ENCODE measurements around the gene TFPI2. TPM values are rescaled to one million over a fixed set of nuclear protein-coding genes. Genes with fewer than 3 reads are reported as not detected.
A peak's percentile ranks its signal among the peaks of the same experiment; 100 is the strongest.
"Not testable (repeated sequence)": the region's sequence is repeated elsewhere in the genome, so short reads cannot be mapped to it uniquely, and the experiment has no call there.

TFPI2 gene, protein sequence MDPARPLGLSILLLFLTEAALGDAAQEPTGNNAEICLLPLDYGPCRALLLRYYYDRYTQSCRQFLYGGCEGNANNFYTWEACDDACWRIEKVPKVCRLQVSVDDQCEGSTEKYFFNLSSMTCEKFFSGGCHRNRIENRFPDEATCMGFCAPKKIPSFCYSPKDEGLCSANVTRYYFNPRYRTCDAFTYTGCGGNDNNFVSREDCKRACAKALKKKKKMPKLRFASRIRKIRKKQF
- total RNA-seq, result 0.41 TPM

GRCh38 chr7:93890464-93891068, at the start of gene TFPI2:
TFPI2 (minus strand) TSS chr7:93890753; CDS start chr7:93890678, 75 bp downstream.
- FAIRE-seq, result no peak
- DNase-seq (ENCODE audit: low spot score in 2 of 2), result peak in 1 of 2 donors; percentile 13

GRCh38 chr7:93938293-93938692, 47.7 kb upstream of the TFPI2 start:
- DNase-seq (ENCODE audit: low spot score in 2 of 2) (no peak), FAIRE-seq (no peak)

- FAIRE-seq, result no peak
- no peak for DNase-seq (ENCODE audit: low spot score in 2 of 2)
These were observed 47.3 kb upstream of the TFPI2 start for GRCh38 chr7:93937818-93938217.

- FAIRE-seq, result no peak
- no peak for DNase-seq (ENCODE audit: low spot score in 2 of 2)
These were observed 44.5 kb upstream of the TFPI2 start for GRCh38 chr7:93935102-93935501.

GRCh38 chr7:93933156-93933555, 42.6 kb upstream of the TFPI2 start:
- DNase-seq (ENCODE audit: low spot score in 2 of 2) (no peak), FAIRE-seq (no peak)

- DNase-seq (ENCODE audit: low spot score in 2 of 2) (no peak), FAIRE-seq (no peak)
These were observed 41.1 kb upstream of the TFPI2 start for GRCh38 chr7:93931655-93932054.

DNA sequence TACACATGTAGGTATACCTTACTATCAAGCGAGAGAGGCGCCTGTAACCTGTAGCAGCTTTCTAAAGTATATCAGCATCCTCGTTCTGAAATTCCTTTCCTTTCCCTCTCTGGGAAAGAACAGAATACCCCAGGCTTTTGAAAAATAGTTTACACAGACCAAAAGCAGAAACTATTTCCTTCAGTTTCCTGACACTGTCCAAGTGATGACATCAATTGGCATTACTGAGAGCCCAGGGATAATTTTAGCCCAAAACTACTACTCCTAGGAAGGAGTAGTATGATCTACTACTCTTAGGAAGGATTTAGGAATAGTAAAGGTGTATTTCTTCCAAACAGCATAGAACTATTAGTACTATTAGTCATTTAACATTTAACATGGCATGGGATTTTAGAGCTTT, 37.0 kb upstream of the TFPI2 start:
- no peak for FAIRE-seq
- DNase-seq (ENCODE audit: low spot score in 2 of 2), result no peak

DNA sequence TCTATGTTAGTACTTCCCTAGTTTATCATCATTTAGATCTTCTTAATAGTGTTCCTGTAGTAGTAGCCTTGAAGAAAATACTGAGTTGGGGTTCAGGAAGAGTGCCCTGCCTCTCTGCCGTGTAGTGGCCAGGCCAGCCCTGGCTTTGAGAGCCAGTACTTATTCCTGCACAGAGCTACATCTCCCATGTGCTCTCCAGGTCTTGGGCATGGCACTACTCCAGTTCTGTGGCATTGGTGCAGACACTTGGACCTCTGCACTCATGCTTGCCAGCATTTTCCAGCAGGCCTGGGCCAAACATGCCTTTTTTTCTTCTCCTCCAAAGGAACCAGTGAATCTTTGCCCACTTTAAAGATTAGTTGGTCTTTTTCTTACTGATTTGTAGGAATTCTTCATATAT, 36.2 kb upstream of the TFPI2 start:
- DNase-seq (ENCODE audit: low spot score in 2 of 2), result no peak
- no peak for FAIRE-seq

DNA sequence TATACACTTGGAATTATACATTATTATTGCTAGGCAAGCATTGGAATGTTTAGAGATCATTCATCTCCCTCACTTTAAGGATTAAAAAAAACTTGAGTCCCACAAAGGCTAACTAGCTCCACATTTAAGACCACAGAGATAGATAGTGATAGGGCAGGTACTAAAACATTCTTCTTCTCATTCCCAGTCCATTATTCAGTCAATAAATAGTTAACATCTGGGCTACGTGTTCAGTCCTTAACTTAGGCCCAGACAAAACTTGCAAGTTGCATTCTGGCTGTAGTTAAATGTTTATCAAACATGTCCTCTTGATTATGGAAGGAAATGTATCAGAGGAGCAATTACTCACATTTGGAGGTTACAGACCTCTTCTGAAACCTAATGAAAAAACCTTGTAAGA, 33.4 kb upstream of the TFPI2 start:
- FAIRE-seq, result no peak
- no peak for DNase-seq (ENCODE audit: low spot score in 2 of 2)

DNA sequence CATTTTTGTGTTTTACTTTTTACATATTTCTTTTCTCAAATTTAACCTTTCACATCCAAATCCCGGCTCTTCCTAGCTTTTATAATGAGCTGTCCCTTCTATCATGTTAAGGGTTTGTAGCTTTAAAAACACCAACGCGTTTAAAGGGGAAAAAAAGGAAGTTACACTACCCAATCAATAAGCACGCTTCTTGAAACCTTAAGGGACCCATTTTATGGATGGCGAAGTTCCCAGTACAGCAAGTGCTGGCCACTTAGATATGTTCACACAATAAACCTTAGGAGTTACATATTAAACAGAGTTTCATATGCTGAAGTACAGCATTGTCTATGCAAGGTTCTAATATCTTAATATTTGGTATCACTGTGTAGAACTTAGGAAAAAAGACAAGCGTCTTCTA, 32.7 kb upstream of the TFPI2 start:
- no peak for DNase-seq (ENCODE audit: low spot score in 2 of 2)

GRCh38 chr7:93921607-93922566, 31.3 kb upstream of the TFPI2 start, which contains the start of gene GNG11:
GNG11 (plus strand) TSS chr7:93921735; CDS start chr7:93922138, 403 bp downstream.
- DNase-seq (ENCODE audit: low spot score in 2 of 2) (peak in 1 of 2 donors; percentile 33), FAIRE-seq (no peak)

More for the DNA sequence above, 32.7 kb upstream of the TFPI2 start:
- FAIRE-seq, result no peak

DNA sequence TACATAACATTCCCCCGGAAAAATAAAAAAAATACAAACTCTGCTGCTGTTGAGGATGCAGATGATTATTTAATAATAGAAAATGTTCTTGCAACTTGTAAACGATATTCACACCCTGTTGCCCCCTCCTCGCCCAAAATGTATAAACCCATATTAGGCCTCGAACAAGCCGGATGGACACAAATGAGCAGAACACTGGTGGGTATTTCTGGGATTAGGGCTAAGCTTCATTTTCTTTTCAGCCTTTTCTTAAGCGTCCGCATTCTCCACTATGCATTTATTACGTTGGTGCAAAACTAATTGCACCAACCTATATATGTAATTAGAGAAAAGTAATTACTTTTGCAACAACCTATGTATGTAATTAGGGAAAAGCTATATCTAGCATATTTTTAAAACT, 30.6 kb upstream of the TFPI2 start:
- FAIRE-seq (no peak), DNase-seq (ENCODE audit: low spot score in 2 of 2) (no peak)

DNA sequence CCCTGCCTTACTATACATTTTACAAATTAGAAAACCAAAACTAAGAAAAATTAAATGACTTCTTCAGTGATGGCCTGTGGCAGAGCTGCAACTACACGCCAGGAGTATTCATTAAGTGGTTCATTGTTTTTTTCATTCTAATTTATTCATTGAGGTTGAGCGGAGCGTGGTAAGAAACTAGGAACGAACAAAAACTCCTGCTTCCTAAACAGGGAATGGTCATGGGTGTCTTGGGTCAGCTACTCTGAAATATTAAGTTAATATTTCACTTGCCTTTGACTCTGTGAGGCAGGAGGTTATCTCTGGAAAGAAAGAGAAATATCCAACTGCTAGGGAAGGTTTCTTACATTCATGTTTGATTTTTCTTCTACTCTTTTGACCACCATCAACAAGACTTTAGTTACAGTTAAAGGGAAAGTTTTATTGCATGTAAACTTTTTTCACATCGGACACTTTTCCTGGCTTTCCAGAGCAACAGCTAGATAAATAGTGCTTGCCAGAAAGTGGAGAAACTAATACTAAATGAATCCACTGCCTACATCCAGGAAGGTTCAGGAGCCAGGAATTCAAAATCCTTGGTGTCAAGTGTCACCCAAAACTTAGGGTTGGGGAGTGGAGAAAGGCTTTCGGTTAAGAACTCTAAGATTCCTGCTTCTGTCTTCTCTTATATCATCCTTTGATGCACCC, 30.1 kb upstream of the TFPI2 start:
- DNase-seq (ENCODE audit: low spot score in 2 of 2) (no peak), FAIRE-seq (no peak)

DNA sequence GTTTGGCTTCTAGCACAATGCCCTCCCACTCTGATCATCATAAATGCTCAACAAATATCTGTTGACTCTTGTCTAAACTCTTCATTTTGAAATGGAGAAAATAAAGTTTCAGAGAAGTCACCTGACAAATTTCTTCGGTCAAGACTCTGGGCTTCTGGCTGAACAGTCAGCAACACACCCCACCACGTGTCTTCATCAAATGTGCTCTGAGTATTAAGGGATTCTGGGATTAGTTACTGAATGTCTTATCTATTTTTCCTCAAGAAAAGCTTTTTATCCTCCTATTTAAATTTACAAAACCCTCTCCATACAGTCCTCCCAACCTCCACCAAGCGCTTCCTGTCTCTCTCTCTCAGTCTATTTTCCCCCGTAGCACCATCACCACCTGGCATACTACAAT, 25.8 kb upstream of the TFPI2 start:
- FAIRE-seq; DNase-seq (ENCODE audit: low spot score in 2 of 2): not testable (repeated sequence)

DNA sequence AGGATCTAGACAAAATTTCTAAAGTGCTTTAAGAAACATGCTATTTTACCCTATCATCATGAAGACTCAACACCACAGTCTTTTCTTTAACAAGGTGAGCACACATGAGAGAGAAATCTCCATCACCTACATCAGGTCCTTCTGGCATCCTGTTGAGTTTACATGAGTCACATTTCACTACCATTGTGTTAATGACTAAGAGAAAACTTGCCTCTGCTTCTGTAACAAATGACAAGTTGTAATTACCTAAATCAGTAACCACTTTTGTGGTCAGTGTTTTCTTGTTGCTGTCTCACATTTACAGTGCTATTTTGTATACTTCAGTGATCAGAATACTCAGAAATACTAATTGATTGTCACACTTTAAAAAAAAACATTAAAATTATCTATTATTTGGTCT, 25.3 kb upstream of the TFPI2 start:
- DNase-seq (ENCODE audit: low spot score in 2 of 2); FAIRE-seq: not testable (repeated sequence)

DNA sequence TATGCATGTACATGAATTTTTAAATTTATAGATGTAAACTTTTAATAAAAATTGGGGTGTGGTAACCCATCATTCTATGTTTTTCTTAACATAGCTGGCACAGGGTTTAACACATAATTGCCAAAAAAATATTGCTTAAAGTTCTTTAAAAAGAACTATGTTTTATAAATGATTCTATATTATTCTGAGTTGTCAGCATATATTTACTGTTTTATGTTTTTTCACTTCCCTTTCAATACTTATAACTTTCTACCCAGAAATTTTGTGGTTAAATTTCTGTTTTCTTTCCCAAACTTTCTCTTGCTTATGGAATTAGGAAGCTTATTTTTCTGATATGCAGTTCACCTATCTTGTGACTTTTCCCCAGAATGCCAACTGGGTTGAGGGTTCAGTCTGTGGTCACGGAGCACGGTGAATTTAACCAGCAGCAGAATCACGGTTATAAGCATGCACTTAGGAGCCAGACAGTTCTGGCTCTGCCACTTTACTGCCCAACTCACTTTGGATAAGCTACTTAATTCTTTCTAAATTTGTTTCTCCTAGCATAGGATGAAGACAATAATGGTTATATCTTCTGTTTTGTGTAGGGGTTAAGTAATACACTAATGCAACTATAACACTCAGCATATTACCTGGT, 24.8 kb upstream of the TFPI2 start:
- FAIRE-seq; DNase-seq (ENCODE audit: low spot score in 2 of 2): not testable (repeated sequence)

- DNase-seq (ENCODE audit: low spot score in 2 of 2), result no peak
- no peak for FAIRE-seq
These were observed 24.1 kb upstream of the TFPI2 start for GRCh38 chr7:93914581-93915066.

GRCh38 chr7:93913197-93913596, 22.6 kb upstream of the TFPI2 start:
- no peak for FAIRE-seq
- no peak for DNase-seq (ENCODE audit: low spot score in 2 of 2)

DNA sequence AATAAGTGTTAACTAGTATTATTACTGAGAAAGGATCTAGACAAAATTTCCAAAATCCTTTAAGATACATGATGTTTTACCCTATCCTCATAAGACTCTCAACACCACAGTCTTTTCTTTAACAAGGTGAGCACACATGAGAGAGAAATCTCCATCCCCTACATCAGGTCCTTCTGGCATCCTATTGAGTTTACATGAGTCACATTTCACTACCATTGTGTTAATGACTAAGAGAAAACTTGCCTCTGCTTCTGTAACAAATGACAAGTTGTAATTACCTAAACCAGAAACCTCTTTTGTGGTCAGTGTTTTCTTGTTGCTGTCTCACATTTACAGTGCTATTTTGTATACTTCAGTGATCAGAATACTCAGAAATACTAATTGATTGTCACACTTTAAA, 21.1 kb upstream of the TFPI2 start:
- not testable (repeated sequence) for DNase-seq (ENCODE audit: low spot score in 2 of 2); FAIRE-seq

DNA sequence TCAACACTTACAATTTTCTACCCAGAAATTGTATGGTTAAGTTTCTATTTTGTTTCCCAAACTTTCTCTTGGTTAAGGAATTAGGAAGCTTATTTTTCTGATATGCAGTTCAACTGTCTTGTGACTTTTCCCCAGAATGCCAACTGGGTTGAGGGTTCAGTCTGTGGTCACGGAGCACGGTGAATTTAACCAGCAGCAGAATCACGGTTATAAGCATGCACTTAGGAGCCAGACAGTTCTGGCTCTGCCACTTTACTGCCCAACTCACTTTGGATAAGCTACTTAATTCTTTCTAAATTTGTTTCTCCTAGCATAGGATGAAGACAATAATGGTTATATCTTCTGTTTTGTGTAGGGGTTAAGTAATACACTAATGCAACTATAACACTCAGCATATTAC, 20.7 kb upstream of the TFPI2 start:
- DNase-seq (ENCODE audit: low spot score in 2 of 2); FAIRE-seq: not testable (repeated sequence)
